Measurements from ENCODE around the gene EPHA4. TPM values are rescaled to one million over a fixed set of nuclear protein-coding genes. Genes with fewer than 3 reads are reported as not detected.

The EPHA4 gene
- total RNA-seq, 1 experiment from 2014 or later = 3.2 TPM

DNA sequence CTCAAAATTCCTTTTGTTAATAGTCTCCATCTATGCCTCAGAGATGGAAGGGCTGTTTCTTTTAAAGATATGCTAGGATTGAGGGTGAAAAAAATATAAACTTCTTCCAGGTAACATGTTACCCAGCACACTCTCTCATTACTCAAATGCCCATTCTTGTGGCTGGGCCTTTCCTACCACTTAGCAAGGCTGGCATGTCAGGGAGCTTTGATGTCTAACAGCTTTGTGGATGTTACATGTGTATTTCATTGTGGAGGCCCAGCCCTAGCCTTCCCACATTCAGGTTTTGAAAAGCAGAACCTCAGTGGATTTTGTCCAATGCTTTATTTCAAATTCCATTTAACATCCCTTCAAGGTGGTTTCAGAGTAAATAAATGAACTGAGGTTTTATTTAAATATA is 191.4 kb downstream of the EPHA4 start:
- TF ChIP-seq, protein P1, sequence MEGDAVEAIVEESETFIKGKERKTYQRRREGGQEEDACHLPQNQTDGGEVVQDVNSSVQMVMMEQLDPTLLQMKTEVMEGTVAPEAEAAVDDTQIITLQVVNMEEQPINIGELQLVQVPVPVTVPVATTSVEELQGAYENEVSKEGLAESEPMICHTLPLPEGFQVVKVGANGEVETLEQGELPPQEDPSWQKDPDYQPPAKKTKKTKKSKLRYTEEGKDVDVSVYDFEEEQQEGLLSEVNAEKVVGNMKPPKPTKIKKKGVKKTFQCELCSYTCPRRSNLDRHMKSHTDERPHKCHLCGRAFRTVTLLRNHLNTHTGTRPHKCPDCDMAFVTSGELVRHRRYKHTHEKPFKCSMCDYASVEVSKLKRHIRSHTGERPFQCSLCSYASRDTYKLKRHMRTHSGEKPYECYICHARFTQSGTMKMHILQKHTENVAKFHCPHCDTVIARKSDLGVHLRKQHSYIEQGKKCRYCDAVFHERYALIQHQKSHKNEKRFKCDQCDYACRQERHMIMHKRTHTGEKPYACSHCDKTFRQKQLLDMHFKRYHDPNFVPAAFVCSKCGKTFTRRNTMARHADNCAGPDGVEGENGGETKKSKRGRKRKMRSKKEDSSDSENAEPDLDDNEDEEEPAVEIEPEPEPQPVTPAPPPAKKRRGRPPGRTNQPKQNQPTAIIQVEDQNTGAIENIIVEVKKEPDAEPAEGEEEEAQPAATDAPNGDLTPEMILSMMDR (IDR thresholded peaks at IDR 0.05; ENCODE audit: unreplicated experiment) = no peak
- Mint-ChIP-seq H3K27me3 (ENCODE audit: unreplicated experiment) (no peaks in the 10 kb centered on the region), H3K4me1 (ENCODE audit: low read depth, unreplicated experiment) (no peaks in the 10 kb centered on the region), H3K36me3 (ENCODE audit: insufficient read depth, unreplicated experiment) (no peaks in the 10 kb centered on the region), H3K9me3 (ENCODE audit: low read depth, unreplicated experiment) (no peaks in the 10 kb centered on the region), H3K4me3 (ENCODE audit: low read depth, unreplicated experiment) (no peak overlapping the region), H3K27ac (ENCODE audit: unreplicated experiment) (no peak overlapping the region)
- CTCF ChIA-PET = no interaction called here
- intact Hi-C loops (cut with micrococcal nuclease; ENCODE audit: unreplicated experiment) = no loop called here
- no TSS peak for BruUV-seq (replicated peaks)
- DNase-seq = no peak

- intact Hi-C loops (cut with micrococcal nuclease; ENCODE audit: unreplicated experiment) = no loop called here
- H3K36me3 Mint-ChIP-seq (ENCODE audit: insufficient read depth, unreplicated experiment) = no peaks in the 10 kb centered on the region
- H3K4me1 Mint-ChIP-seq (ENCODE audit: low read depth, unreplicated experiment) = no peaks in the 10 kb centered on the region
- H3K27ac Mint-ChIP-seq (ENCODE audit: unreplicated experiment) = no peak overlapping the region
- TF ChIP-seq, protein P1 (IDR thresholded peaks at IDR 0.05; ENCODE audit: unreplicated experiment) = no peak
- no peaks in the 10 kb centered on the region for H3K27me3 Mint-ChIP-seq (ENCODE audit: unreplicated experiment)
- DNase-seq = no peak
- CTCF ChIA-PET = no interaction called here
- no TSS peak for BruUV-seq (replicated peaks)
- H3K9me3 Mint-ChIP-seq (ENCODE audit: low read depth, unreplicated experiment) = no peaks in the 10 kb centered on the region
- H3K4me3 Mint-ChIP-seq (ENCODE audit: low read depth, unreplicated experiment) = no peak overlapping the region
Measured at GRCh38 chr2:221380062-221380461, 192.0 kb downstream of the EPHA4 start.

DNA sequence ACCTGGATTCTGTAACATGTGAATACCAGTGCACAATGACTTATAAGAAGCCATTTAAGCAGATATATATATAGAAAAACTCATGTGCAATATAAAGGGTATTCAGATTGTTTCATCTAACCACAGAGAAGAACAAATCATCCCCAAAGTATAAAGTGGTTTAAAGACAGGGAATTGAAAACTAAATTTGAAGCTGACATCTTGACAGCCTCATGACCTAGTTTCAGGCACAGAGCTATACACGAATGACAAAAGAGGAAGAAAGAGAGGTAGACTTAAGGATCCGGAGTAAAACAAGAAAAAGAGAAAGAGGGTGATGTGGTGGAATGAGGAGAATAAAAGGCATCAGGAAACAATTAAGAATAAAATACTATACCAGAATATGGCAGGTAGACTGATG is 194.5 kb downstream of the EPHA4 start:
- no TSS peak for BruUV-seq (replicated peaks)
- H3K27me3 Mint-ChIP-seq (ENCODE audit: unreplicated experiment) = peaks cover 3% of the 10 kb centered on the region
- no peaks in the 10 kb centered on the region for H3K36me3 Mint-ChIP-seq (ENCODE audit: insufficient read depth, unreplicated experiment)
- intact Hi-C loops (cut with micrococcal nuclease; ENCODE audit: unreplicated experiment) = loop anchor here (10.0 kb wide), 1 partner anchor 197 kb away; the partner anchor contains the start of gene EPHA4
- TF ChIP-seq, protein P1 (IDR thresholded peaks at IDR 0.05; ENCODE audit: unreplicated experiment) = no peak
- CTCF ChIA-PET = no interaction called here
- H3K27ac Mint-ChIP-seq (ENCODE audit: unreplicated experiment) = no peak overlapping the region
- DNase-seq = no peak
- no peak overlapping the region for H3K4me3 Mint-ChIP-seq (ENCODE audit: low read depth, unreplicated experiment)
- no peaks in the 10 kb centered on the region for H3K4me1 Mint-ChIP-seq (ENCODE audit: low read depth, unreplicated experiment)
- peaks cover 3% of the 10 kb centered on the region for H3K9me3 Mint-ChIP-seq (ENCODE audit: low read depth, unreplicated experiment)

GRCh38 chr2:221377066-221377465 is 195.0 kb downstream of the EPHA4 start:
- Mint-ChIP-seq H3K9me3 (ENCODE audit: low read depth, unreplicated experiment) (peaks cover 3% of the 10 kb centered on the region), H3K4me1 (ENCODE audit: low read depth, unreplicated experiment) (no peaks in the 10 kb centered on the region), H3K27ac (ENCODE audit: unreplicated experiment) (no peak overlapping the region), H3K4me3 (ENCODE audit: low read depth, unreplicated experiment) (no peak overlapping the region), H3K27me3 (ENCODE audit: unreplicated experiment) (peaks cover 8% of the 10 kb centered on the region), H3K36me3 (ENCODE audit: insufficient read depth, unreplicated experiment) (no peaks in the 10 kb centered on the region)
- TF ChIP-seq, protein P1 (IDR thresholded peaks at IDR 0.05; ENCODE audit: unreplicated experiment) = no peak
- no TSS peak for BruUV-seq (replicated peaks)
- intact Hi-C loops (cut with micrococcal nuclease; ENCODE audit: unreplicated experiment) = loop anchor here (10.0 kb wide), 1 partner anchor 198 kb away; the partner anchor contains the start of gene EPHA4
- DNase-seq = no peak
- CTCF ChIA-PET = no interaction called here
